Measurements from ENCODE around the gene ANAPC10.

ANAPC10 gene

DNA sequence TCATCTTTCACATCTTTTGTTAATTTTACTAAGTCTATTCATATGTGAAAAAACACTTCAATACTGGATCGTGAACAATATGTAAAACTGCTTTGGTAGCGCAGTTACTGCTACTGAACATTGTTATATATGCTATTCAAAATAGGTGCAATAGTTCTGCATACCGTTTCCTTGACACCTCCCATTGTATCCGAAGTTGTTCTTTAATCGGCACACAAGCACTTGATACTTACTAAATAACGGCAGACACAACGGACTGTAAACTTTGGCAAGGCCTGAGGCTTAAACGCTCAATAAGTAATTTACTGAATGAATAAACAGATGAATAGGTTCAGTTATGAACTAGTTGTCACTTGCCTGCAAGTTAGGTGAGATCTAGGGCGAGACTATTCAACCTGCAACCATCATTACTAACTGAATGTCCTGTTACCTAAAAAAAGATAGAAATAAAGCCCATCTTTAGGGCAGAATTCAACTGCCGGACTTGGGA, 620 bp downstream of the ANAPC10 start:
- TF ChIP-seq ZFX (IDR thresholded peaks at IDR 0.05) = no peak
- TF ChIP-seq, protein P1, sequence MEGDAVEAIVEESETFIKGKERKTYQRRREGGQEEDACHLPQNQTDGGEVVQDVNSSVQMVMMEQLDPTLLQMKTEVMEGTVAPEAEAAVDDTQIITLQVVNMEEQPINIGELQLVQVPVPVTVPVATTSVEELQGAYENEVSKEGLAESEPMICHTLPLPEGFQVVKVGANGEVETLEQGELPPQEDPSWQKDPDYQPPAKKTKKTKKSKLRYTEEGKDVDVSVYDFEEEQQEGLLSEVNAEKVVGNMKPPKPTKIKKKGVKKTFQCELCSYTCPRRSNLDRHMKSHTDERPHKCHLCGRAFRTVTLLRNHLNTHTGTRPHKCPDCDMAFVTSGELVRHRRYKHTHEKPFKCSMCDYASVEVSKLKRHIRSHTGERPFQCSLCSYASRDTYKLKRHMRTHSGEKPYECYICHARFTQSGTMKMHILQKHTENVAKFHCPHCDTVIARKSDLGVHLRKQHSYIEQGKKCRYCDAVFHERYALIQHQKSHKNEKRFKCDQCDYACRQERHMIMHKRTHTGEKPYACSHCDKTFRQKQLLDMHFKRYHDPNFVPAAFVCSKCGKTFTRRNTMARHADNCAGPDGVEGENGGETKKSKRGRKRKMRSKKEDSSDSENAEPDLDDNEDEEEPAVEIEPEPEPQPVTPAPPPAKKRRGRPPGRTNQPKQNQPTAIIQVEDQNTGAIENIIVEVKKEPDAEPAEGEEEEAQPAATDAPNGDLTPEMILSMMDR (conservative IDR thresholded peaks at IDR 0.05) = peak; percentile 48
- H3K27ac ChIP-seq = peak overlapping the region; percentile 89

GRCh38 chr4:145093638-145094037, 4.4 kb downstream of the ANAPC10 start:
- no peak for TF ChIP-seq ZFX (IDR thresholded peaks at IDR 0.05)
- TF ChIP-seq, protein P1 (conservative IDR thresholded peaks at IDR 0.05) = no peak
- H3K27ac ChIP-seq = no peak overlapping the region

DNA sequence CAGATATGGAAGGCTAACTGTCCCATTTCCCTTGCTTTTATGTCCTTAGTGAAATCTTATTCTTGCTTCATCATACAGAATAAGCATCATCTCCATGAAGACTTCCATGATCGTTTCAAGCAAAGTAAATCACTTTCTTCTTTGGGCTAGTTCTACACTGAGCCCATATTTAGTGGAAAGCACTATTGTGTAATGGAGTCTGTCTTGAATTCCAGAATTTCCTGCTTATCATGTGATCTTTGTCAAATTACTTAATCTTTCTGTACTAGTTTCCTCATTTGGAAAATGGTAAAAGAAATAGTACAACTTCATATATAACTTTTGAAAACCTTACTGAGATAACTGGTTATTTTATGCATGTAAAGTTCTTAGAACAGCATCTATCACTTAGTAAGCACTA, 7.6 kb downstream of the ANAPC10 start:
- TF ChIP-seq, protein P1 (conservative IDR thresholded peaks at IDR 0.05) = no peak
- TF ChIP-seq ZFX (IDR thresholded peaks at IDR 0.05) = no peak

DNA sequence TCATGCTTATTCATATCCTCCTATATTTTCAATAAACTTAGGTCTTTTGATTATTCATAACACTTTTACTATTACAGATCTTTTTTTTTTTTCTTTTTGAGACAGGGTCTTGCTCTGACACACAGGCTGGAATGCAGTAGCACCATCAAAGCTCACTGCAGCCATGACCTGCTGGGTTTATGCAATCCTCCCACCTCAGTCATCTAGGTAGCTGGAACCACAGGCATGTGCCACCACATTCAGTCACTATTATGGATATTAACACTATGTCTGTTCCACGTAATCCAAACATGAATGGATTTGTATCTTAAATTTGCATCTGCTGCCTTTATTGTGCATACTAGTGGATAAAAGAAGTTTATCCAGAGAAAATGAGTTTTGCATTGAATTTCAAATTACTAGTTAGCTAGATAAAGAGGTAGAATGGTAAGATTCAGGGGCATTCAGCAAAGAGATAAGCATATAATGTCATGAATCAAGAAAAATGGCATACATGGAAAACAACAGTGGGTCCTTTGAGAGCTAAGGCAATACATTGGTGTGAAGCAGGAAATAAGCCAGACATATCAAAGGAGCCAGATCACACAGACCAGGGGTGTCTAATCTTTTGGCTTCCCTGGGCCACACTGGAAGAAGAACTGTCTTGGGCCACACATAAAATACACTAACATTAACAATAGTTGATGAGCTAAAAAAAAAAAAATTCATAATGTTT, 13.9 kb downstream of the ANAPC10 start:
- H3K27ac ChIP-seq = no peak overlapping the region
- TF ChIP-seq ZFX (IDR thresholded peaks at IDR 0.05) = no peak
- TF ChIP-seq, protein P1 (conservative IDR thresholded peaks at IDR 0.05) = no peak

More for the DNA sequence above, 7.6 kb downstream of the ANAPC10 start:
- H3K27ac ChIP-seq = no peak overlapping the region

- no peak overlapping the region for H3K27ac ChIP-seq
- TF ChIP-seq, protein P1 (conservative IDR thresholded peaks at IDR 0.05) = no peak
- TF ChIP-seq ZFX (IDR thresholded peaks at IDR 0.05) = no peak
Observed at GRCh38 chr4:145081756-145082155, 16.2 kb downstream of the ANAPC10 start.

DNA sequence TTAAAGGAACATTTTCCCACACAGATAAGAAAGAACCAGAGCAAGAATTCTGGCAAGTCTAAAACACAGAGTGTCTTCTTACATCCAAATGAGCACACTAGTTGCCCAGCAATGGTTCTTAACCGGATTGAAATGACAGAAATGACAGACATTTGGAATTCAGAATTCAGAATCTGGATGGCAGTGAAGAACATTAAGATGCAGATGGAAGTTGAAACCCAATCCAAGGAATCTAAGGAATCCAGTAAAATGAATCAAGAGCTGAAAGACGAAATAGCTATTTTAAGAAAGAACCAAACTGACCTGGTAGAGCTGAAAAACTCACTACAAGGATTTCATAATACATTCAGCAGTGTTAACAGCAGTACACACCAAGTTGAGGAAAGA, 21.5 kb downstream of the ANAPC10 start:
- TF ChIP-seq ZFX (IDR thresholded peaks at IDR 0.05) = no peak
- TF ChIP-seq, protein P1 (conservative IDR thresholded peaks at IDR 0.05) = no peak
- H3K27ac ChIP-seq = no peak overlapping the region

DNA sequence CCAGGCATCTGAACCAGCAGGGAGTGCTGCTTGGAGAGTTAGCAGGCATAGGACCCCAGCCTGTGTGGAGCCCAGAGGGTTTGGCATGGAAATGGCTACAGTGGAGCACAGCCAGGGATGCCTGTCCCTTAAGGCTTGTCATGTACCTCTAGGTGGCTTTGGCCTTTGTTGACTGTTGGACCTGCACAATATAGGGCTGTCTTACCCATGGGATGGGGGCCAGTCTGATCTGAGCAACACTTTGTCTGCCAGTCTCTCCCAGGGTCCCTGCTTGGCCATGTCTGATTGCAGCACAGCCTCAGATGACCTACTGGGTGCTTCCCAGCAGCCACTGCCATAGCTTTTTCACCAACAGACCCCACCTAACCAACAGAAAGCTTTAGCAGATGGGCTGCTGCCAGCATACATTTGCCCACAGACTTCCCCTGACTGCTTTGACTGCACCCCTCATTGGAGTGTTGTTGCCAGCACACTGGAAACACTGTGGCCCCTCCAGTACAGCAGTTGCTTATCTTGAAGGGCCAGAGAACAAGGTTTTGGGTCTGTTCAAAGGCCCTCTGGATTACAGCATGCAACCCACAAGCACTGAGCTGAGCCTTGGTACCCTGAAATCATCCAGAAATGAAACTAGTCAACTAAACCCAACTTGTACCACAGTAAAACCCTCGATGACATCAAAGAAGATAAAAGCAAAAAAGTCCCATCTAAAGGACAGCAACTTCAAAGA, 22.1 kb downstream of the ANAPC10 start:
- no peak overlapping the region for H3K27ac ChIP-seq
- TF ChIP-seq, protein P1 (conservative IDR thresholded peaks at IDR 0.05) = no peak
- TF ChIP-seq ZFX (IDR thresholded peaks at IDR 0.05) = no peak
